HEK293 (cell line): Measurements from ENCODE around the gene DCC.

Experiments
- CTCF ChIA-PET: fragments of 350-600 bp; formaldehyde crosslinking; extraction: SDS; loops from one replicate; lab custom pipeline; 2021; ENCODE audit warnings: antibody characterized with exemption; lab: Yijun Ruan, JAX
- POLR2A ChIA-PET: fragments of 300-600 bp; formaldehyde crosslinking; extraction: SDS; loops from one replicate; lab custom pipeline; 2020; ENCODE audit warnings: antibody characterized with exemption, inconsistent platforms; lab: Yijun Ruan, JAX
- H3K27ac ChIP-seq: fragments of 200-500 bp; sonication (Bioruptor generic); 2 replicates; pipeline ENCODE4 v1.5.1; 2014; ENCODE audit warnings: low read depth, low read length, control low read depth, inconsistent platforms; ENCODE audit errors: extremely low read depth
- H3K36me3 ChIP-seq, 2 experiments: fragments of 200-500 bp in 1 of 2; sonication (Bioruptor generic) in 1 of 2; 1 replicate in 1 of 2; 2 replicates in 1 of 2; pipeline ENCODE4 v1.5.1; 2014 to 2017; ENCODE audit warnings: inconsistent platforms in 2 of 2, low read length in 2 of 2; ENCODE audit not compliant: control insufficient read depth in 2 of 2, insufficient read depth in 1 of 2
- H3K4me1 ChIP-seq: fragments of 200-500 bp; sonication (Bioruptor generic); 2 replicates; pipeline ENCODE4 v1.5.1; 2014; ENCODE audit warnings: mild to moderate bottlenecking, low read length, inconsistent platforms; ENCODE audit not compliant: control insufficient read depth, insufficient read depth
- H3K4me3 ChIP-seq: 2 replicates; pipeline ENCODE4 v1.5.1; 2011; ENCODE audit warnings: low read depth, mild to moderate bottlenecking, control low read depth, low read length, moderate library complexity
- H3K9me3 ChIP-seq: fragments of 200-500 bp; sonication (Bioruptor generic); 2 replicates; pipeline ENCODE4 v1.5.1; 2014; ENCODE audit warnings: low read depth, low read length, inconsistent platforms; ENCODE audit not compliant: control insufficient read depth, insufficient read depth
- BCL11A ChIP-seq: fragments of 450-650 bp; formaldehyde crosslinking; IDR thresholded peaks from 2 replicates; pipeline ENCODE4 v1.5.1; 2016; ENCODE audit warnings: low read depth, missing biosample characterization, missing genetic modification characterization
- HOXA7 ChIP-seq: sonication (generic); formaldehyde crosslinking; IDR thresholded peaks from 2 replicates; pipeline ENCODE4 v1.8.1; 2022; ENCODE audit warnings: missing genetic modification reagents, borderline replicate concordance
- SCRT2 ChIP-seq: fragments of 450-650 bp; formaldehyde crosslinking; IDR thresholded peaks from 2 replicates; pipeline ENCODE4 v1.5.1; 2016; ENCODE audit warnings: missing biosample characterization, missing genetic modification characterization
- TRIM28 ChIP-seq: IDR thresholded peaks from 2 replicates; pipeline ENCODE4 v1.6.1; 2011; ENCODE audit warnings: low read length, control low read depth, borderline replicate concordance
- ZBTB17 ChIP-seq: fragments of 450-650 bp; formaldehyde crosslinking; IDR thresholded peaks from 2 replicates; pipeline ENCODE4 v1.5.1; 2016; ENCODE audit warnings: missing biosample characterization, missing genetic modification characterization
- ZFHX2 ChIP-seq: fragments of 450-650 bp; formaldehyde crosslinking; conservative IDR thresholded peaks from 2 replicates; pipeline ENCODE4 v1.5.1; 2016; ENCODE audit warnings: missing biosample characterization, missing genetic modification characterization
- ZNF10 ChIP-seq: fragments of 450-650 bp; formaldehyde crosslinking; IDR thresholded peaks from 2 replicates; pipeline ENCODE4 v1.5.1; 2017; ENCODE audit warnings: missing biosample characterization, missing genetic modification characterization
- ZNF114 ChIP-seq: fragments of 450-650 bp; formaldehyde crosslinking; IDR thresholded peaks from 2 replicates; pipeline ENCODE4 v1.5.0; 2017; ENCODE audit warnings: missing biosample characterization, missing genetic modification characterization
- ZNF132 ChIP-seq: fragments of 450-650 bp; formaldehyde crosslinking; IDR thresholded peaks from 2 replicates; pipeline ENCODE4 v1.5.1; 2017; ENCODE audit warnings: missing biosample characterization, missing genetic modification characterization, borderline replicate concordance
- ZNF138 ChIP-seq: fragments of 450-650 bp; formaldehyde crosslinking; IDR thresholded peaks from 2 replicates; pipeline ENCODE4 v1.5.1; 2016; ENCODE audit warnings: missing biosample characterization, missing genetic modification characterization, borderline replicate concordance
- ZNF146 ChIP-seq: fragments of 450-650 bp; formaldehyde crosslinking; IDR thresholded peaks from 2 replicates; pipeline ENCODE4 v1.5.1; 2016; ENCODE audit warnings: missing biosample characterization, missing genetic modification characterization
- ZNF184 ChIP-seq: fragments of 450-650 bp; IDR thresholded peaks from 2 replicates; pipeline ENCODE4 v1.5.1; 2018; ENCODE audit warnings: missing biosample characterization, mild to moderate bottlenecking, missing genetic modification characterization
- ZNF391 ChIP-seq: fragments of 450-650 bp; formaldehyde crosslinking; IDR thresholded peaks from 2 replicates; pipeline ENCODE4 v1.5.1; 2016; ENCODE audit warnings: low read depth, missing biosample characterization, missing genetic modification characterization, borderline replicate concordance
- ZNF558 ChIP-seq: fragments of 450-650 bp; formaldehyde crosslinking; IDR thresholded peaks from 2 replicates; pipeline ENCODE4 v1.5.1; 2016; ENCODE audit warnings: missing biosample characterization, missing genetic modification characterization
- ZNF560 ChIP-seq: fragments of 450-650 bp; formaldehyde crosslinking; IDR thresholded peaks from 2 replicates; pipeline ENCODE4 v1.5.1; 2017; ENCODE audit warnings: missing biosample characterization, missing genetic modification characterization, borderline replicate concordance
- ZNF660 ChIP-seq: fragments of 450-650 bp; IDR thresholded peaks from 2 replicates; pipeline ENCODE4 v1.5.1; 2018; ENCODE audit warnings: missing biosample characterization, mild to moderate bottlenecking, missing genetic modification characterization
- ZNF747 ChIP-seq: fragments of 450-650 bp; formaldehyde crosslinking; IDR thresholded peaks from 2 replicates; pipeline ENCODE4 v1.5.1; 2016; ENCODE audit warnings: missing biosample characterization, missing genetic modification characterization
- ZNF830 ChIP-seq: fragments of 450-650 bp; IDR thresholded peaks from 2 replicates; pipeline ENCODE4 v1.5.0; 2018; ENCODE audit warnings: missing biosample characterization, missing genetic modification characterization, low read depth, mild to moderate bottlenecking, moderate library complexity
- ZNF843 ChIP-seq: fragments of 450-650 bp; formaldehyde crosslinking; IDR thresholded peaks from 2 replicates; pipeline ENCODE4 v1.5.1; 2016; ENCODE audit warnings: missing biosample characterization, missing genetic modification characterization
- TF ChIP-seq, protein P1 (sequence below): fragments of 450-650 bp; formaldehyde crosslinking; IDR thresholded peaks from 2 replicates; pipeline ENCODE4 v1.5.1; 2016; ENCODE audit warnings: missing biosample characterization, missing genetic modification characterization
- TF ChIP-seq, protein P2 (sequence below): fragments of 450-650 bp; formaldehyde crosslinking; IDR thresholded peaks from 2 replicates; pipeline ENCODE4 v1.5.1; 2017; ENCODE audit warnings: missing biosample characterization, missing genetic modification characterization
- TF ChIP-seq, protein P3 (sequence below): fragments of 450-650 bp; IDR thresholded peaks from 2 replicates; pipeline ENCODE4 v1.5.1; 2018; ENCODE audit warnings: missing biosample characterization, mild to moderate bottlenecking, missing genetic modification characterization
- TF ChIP-seq, protein P4 (sequence below): fragments of 450-650 bp; formaldehyde crosslinking; IDR thresholded peaks from 2 replicates; pipeline ENCODE4 v1.5.1; 2017; ENCODE audit warnings: missing biosample characterization, missing genetic modification characterization
- TF ChIP-seq, protein P5 (sequence below): fragments of 450-650 bp; formaldehyde crosslinking; IDR thresholded peaks from 2 replicates; pipeline ENCODE4 v1.5.1; 2016; ENCODE audit warnings: missing biosample characterization, missing genetic modification characterization, low read depth

The DCC gene

DNA sequence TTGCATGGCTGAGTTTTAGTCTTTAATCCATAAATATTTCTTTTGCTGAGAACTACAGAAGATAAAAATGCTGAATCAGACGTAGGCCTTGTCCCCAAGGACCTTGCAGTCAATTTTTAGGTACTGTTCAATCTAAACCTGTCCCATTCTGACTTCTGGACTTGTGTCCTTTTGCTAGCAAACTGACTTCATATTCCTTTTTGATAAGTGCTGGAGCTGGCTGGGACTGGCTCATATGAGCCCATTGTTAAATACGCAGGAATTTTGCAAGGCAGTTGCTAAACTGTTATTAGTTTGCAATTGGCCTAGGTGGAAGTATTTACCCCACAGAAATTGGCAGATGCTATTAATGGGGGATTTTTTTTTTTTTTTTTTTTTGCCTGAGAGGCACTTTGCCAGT is 941.4 kb downstream of the DCC start:
- TF ChIP-seq, protein P1, sequence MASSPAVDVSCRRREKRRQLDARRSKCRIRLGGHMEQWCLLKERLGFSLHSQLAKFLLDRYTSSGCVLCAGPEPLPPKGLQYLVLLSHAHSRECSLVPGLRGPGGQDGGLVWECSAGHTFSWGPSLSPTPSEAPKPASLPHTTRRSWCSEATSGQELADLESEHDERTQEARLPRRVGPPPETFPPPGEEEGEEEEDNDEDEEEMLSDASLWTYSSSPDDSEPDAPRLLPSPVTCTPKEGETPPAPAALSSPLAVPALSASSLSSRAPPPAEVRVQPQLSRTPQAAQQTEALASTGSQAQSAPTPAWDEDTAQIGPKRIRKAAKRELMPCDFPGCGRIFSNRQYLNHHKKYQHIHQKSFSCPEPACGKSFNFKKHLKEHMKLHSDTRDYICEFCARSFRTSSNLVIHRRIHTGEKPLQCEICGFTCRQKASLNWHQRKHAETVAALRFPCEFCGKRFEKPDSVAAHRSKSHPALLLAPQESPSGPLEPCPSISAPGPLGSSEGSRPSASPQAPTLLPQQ (tag by site-specific recombination): no peak
- TF ChIP-seq ZNF747 (tag by site-specific recombination) (no peak), ZNF132 (tag by site-specific recombination) (no peak), ZBTB17 (tag by site-specific recombination) (no peak), ZNF138 (no peak), ZNF391 (tag by site-specific recombination) (no peak), HOXA7 (CRISPR knock-in tag) (no peak), TRIM28 (no peak), ZNF843 (tag by site-specific recombination) (no peak), ZNF830 (tag by site-specific recombination) (no peak), ZNF660 (tag by site-specific recombination) (no peak), ZNF114 (tag by site-specific recombination) (no peak), ZNF10 (tag by site-specific recombination) (no peak), ZNF184 (tag by site-specific recombination) (no peak), BCL11A (no peak), ZNF146 (no peak)
- TF ChIP-seq, protein P2, sequence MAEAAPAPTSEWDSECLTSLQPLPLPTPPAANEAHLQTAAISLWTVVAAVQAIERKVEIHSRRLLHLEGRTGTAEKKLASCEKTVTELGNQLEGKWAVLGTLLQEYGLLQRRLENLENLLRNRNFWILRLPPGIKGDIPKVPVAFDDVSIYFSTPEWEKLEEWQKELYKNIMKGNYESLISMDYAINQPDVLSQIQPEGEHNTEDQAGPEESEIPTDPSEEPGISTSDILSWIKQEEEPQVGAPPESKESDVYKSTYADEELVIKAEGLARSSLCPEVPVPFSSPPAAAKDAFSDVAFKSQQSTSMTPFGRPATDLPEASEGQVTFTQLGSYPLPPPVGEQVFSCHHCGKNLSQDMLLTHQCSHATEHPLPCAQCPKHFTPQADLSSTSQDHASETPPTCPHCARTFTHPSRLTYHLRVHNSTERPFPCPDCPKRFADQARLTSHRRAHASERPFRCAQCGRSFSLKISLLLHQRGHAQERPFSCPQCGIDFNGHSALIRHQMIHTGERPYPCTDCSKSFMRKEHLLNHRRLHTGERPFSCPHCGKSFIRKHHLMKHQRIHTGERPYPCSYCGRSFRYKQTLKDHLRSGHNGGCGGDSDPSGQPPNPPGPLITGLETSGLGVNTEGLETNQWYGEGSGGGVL (tag by site-specific recombination): no peak
- TF ChIP-seq, protein P3, sequence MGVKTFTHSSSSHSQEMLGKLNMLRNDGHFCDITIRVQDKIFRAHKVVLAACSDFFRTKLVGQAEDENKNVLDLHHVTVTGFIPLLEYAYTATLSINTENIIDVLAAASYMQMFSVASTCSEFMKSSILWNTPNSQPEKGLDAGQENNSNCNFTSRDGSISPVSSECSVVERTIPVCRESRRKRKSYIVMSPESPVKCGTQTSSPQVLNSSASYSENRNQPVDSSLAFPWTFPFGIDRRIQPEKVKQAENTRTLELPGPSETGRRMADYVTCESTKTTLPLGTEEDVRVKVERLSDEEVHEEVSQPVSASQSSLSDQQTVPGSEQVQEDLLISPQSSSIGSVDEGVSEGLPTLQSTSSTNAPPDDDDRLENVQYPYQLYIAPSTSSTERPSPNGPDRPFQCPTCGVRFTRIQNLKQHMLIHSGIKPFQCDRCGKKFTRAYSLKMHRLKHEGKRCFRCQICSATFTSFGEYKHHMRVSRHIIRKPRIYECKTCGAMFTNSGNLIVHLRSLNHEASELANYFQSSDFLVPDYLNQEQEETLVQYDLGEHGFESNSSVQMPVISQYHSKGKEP (tag by site-specific recombination): no peak
- ChIA-PET POLR2A (no interaction called here), CTCF (no interaction called here)
- Histone ChIP-seq H3K27ac (no peak overlapping the region), H3K9me3 (no peaks in the 10 kb centered on the region), H3K4me3 (no peak overlapping the region), H3K4me1 (no peaks in the 10 kb centered on the region), H3K36me3 (no peaks in the 10 kb centered on the region)

DNA sequence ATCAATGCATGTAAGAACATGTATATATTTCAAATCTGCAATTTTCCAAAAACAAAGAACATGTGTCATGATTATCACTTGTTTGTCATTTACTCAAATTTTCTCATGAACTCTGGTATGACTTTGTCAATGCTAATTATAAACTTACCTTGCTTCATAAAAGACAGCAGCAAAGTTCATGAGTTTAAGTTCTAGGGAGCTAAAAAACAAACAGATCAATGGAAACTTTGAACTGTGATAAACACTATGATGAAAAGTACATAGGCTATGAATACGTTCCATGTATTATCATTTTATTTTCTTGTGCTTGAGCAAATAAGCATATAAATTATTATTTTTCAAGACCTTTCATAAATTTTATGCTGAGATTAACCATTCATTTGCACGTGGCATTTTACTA is 943.7 kb downstream of the DCC start:
- no peaks in the 10 kb centered on the region for H3K9me3 ChIP-seq
- H3K36me3 ChIP-seq: no peaks in the 10 kb centered on the region
- TF ChIP-seq BCL11A (no peak), ZNF558 (tag by site-specific recombination) (no peak), ZFHX2 (no peak), SCRT2 (tag by site-specific recombination) (no peak), ZNF560 (tag by site-specific recombination) (no peak)
- TF ChIP-seq, protein P4, sequence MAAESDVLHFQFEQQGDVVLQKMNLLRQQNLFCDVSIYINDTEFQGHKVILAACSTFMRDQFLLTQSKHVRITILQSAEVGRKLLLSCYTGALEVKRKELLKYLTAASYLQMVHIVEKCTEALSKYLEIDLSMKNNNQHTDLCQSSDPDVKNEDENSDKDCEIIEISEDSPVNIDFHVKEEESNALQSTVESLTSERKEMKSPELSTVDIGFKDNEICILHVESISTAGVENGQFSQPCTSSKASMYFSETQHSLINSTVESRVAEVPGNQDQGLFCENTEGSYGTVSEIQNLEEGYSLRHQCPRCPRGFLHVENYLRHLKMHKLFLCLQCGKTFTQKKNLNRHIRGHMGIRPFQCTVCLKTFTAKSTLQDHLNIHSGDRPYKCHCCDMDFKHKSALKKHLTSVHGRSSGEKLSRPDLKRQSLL (tag by site-specific recombination): no peak
- TF ChIP-seq, protein P5, sequence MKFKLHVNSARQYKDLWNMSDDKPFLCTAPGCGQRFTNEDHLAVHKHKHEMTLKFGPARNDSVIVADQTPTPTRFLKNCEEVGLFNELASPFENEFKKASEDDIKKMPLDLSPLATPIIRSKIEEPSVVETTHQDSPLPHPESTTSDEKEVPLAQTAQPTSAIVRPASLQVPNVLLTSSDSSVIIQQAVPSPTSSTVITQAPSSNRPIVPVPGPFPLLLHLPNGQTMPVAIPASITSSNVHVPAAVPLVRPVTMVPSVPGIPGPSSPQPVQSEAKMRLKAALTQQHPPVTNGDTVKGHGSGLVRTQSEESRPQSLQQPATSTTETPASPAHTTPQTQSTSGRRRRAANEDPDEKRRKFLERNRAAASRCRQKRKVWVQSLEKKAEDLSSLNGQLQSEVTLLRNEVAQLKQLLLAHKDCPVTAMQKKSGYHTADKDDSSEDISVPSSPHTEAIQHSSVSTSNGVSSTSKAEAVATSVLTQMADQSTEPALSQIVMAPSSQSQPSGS (tag by site-specific recombination): no peak
- H3K4me3 ChIP-seq: no peak overlapping the region
- ChIA-PET CTCF (no interaction called here), POLR2A (no interaction called here)
- H3K4me1 ChIP-seq: no peaks in the 10 kb centered on the region
- no peak overlapping the region for H3K27ac ChIP-seq
